HG03442 (cell line): ENCODE measurements around the gene GARNL3.

Experiments used
- ATAC-seq: cut with Tn5 transposase; IDR thresholded peaks from one replicate; pipeline ENCODE4 v1.9.1; 2021; ENCODE audit warnings: mild to moderate bottlenecking, moderate library complexity; ENCODE audit not compliant: unreplicated experiment

The GARNL3 gene

DNA sequence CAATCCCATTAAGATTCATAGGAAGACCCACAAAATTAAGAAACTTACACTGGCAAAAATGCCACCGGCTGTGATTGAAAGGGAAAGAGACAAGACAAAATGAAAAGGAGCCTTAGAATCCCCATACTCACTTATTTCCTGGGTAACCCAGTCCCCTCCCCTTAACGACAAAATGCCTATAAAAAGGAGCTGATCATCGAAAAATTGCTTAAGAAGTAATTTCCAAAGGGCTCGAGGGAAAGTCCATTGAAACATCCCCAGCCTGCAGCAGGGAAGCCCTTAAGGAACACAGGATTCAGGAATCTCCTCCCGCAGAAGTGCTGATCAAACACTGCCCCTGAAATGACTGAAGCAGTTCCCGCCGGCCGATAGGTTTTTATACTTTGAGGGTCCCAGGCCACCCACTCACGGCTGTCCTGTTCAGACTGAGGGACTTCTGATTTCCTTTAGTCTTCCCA lies 158.9 kb downstream of the GARNL3 start:
- no peak for ATAC-seq

DNA sequence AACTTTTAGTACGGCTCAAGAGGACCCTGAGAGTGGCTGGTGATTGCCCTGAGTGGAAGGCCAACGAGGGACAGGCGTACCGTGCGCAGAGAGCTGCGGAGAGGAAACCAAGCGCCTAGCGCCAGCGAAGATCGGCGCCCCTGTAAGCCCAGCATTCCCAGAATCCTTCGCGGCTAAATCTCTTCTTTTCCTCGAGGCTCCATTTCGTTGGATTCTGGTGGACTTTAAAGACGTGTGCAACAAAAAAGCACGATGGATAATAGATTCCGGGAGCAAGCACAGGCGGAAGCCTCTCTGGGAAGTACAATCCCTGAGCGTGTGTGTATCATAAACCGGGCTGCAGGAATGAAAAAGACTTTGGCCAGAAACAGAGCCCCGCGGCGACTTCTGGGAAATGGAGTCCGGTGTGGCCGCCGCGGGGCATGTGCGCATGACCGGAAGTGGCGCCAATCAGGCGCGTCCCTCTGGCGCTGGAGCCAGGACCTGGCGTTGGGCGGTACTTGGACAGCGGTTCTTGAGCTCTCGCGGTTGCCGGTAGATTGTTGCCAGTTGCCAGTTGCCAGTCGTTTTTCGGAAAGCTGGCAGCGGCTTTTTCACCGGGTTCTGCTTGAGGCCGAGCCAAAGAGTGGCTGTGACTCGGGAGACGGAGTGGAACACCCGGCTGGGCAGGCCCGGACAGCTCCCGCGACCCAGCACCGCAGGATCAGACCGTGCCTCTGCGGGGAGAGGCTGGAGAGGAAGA lies 159.5 kb downstream of the GARNL3 start, which contains the start of gene ZNF79:
Gene ZNF79, plus strand, starts transcription at position 449 of the 742 bp plus-strand sequence. CDS start 406 bp downstream, outside the sequence.
- peak; percentile 84 for ATAC-seq

DNA sequence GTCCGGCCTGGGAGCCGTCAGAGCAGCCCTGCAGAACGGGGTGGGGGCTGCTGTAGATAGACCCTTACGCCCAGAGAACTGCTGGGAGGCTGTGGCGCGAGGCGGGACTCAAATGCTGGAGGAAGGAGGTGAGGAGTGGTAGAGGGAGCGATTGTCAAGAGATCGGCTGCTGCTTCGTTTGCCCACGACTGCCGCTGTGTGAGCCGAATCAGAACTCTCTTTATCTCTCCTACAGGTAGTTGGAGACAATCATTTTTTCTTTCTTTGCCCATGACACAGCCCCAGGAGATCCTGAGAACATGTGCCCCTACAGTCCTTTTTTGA lies 160.1 kb downstream of the GARNL3 start:
- no peak for ATAC-seq

DNA sequence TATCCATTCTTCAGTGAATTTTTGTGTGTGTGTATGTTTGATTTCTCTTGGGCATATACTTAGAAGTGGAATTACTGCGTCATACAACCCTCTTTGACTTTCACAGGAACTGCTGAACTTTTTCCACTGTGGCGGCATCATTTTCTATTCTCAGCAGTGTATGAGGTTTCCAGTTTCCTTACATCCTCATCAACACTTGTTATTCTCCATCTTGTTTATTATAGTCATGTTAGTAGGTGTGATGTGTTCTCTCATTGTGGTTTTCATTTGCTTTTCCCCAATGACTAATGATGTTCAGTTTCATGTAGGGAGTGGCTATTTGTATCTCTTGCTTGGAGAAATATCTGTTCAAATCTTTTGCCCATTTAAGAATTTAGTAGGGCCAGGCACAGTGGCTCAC lies 162.2 kb downstream of the GARNL3 start:
- ATAC-seq = no peak

DNA sequence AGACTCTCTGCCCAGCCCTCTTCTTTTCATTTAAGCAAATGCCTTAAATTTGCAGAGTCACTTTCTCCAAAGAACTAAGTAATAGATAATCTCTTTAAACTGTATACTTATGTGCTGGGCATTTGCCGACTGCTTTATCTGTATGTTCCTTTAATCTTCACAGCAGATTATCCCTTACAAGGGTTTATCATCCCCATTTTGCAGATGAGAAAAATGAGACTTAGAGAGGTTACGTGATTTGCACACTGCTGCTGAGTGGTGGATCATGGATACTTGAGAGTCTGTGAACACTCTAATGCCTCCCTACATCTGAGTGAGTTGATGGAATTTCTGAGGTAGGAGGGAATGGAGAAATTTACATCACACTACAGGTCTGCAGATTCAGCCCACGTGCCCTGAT lies 163.8 kb downstream of the GARNL3 start:
- ATAC-seq = no peak

DNA sequence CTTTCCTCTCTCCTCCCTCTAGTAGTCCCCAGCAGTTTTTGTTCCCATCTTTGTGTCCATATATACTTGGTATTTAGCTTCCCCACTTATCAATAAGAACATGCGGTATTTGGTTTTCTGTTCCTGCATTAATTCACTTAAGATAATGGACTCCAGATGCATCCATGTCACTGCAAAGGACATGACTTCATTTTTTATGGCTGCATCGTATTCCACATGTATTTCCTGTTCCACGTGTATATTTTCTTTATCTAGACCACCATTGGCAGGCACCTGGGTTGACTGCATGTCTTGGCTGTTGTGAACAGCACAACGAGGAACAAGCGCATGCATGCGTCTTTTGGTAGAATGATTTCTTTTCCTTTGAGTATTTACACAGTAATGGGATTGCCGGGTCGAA lies 165.8 kb downstream of the GARNL3 start:
- ATAC-seq = no peak

DNA sequence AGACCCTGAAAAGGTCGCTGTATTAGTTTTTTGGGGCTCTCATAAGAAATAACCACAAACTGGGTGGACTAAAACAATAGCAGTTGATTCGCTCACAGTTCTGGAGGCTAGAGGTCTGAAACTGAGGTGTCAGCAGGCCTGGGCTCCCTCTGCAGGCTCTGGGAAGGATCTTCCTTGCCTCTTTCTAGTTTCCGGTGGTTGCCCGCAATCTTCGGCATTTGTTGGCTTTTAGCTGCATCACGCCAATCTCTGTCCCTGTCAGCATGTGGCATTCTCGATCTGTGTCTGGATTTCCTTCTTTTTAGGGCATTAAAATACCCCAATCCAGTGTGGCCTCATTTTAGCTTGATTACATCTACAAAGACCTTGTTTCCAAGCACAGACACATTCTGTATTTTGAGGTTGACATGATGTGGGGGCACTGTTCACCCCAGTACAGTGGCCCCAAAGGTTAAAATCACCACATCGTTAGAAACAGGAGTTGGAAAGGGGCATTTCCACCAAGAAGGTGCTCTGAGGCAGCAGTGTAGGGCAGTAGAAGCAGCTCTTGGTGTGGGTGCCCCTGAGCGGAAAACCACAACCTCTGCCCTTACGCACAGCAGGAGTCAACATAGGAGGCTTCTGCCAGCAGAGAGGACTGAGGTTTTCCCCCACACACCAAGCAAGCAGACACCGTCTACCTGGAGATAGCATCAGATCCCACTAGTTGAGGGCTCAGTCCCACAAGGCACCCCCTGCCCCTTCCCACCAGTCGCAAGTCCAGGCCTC lies 173.1 kb downstream of the GARNL3 start:
- ATAC-seq = no peak

DNA sequence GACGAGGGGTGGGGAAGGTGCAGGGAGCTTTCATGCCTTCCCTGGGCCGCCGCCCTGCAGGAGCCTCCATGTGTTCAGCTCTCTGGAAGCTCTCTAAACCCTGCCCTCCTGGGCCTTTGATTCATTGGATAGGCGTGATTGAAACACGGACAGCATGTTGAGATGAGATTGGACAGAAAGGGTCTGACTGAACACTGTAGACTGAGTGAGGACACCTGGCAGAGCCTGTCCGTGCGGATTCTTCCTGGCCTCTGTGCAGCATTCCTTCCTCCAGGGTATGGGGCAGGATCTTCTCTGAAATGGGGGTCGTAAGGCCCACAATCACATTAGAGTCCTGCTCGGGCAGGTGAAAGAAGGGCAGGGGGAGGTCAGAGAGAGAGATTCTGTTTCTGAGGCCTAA lies 173.8 kb downstream of the GARNL3 start:
- ATAC-seq = no peak
